Keratinocyte (primary cell): Measurements from ENCODE around the gene CTNNA3.

Source experiments
- EZH2 ChIP-seq: IDR thresholded peaks from one replicate; pipeline ENCODE4 v1.6.1; 2012; ENCODE audit warnings: inconsistent platforms, mild to moderate bottlenecking, low read length, moderate library complexity
- TF ChIP-seq, protein P1 (sequence below), 3 experiments: IDR thresholded peaks in 1 of 3; conservative IDR thresholded peaks in 1 of 3; optimal IDR thresholded peaks in 1 of 3; 2 replicates in 2 of 3; 3 replicates in 1 of 3; pipeline versions ENCODE3 to v1.5.1; 2011; ENCODE audit warnings: low read length in 3 of 3, mild to moderate bottlenecking in 3 of 3, moderate library complexity in 2 of 3, control low read depth in 1 of 3, inconsistent platforms in 1 of 3; ENCODE audit not compliant: insufficient read depth in 2 of 3; ENCODE audit errors: extremely low read depth in 1 of 3

GRCh38 chr10:66737241-66737640 is 958.8 kb downstream of the CTNNA3 start:
- TF ChIP-seq, protein P1, sequence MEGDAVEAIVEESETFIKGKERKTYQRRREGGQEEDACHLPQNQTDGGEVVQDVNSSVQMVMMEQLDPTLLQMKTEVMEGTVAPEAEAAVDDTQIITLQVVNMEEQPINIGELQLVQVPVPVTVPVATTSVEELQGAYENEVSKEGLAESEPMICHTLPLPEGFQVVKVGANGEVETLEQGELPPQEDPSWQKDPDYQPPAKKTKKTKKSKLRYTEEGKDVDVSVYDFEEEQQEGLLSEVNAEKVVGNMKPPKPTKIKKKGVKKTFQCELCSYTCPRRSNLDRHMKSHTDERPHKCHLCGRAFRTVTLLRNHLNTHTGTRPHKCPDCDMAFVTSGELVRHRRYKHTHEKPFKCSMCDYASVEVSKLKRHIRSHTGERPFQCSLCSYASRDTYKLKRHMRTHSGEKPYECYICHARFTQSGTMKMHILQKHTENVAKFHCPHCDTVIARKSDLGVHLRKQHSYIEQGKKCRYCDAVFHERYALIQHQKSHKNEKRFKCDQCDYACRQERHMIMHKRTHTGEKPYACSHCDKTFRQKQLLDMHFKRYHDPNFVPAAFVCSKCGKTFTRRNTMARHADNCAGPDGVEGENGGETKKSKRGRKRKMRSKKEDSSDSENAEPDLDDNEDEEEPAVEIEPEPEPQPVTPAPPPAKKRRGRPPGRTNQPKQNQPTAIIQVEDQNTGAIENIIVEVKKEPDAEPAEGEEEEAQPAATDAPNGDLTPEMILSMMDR (optimal IDR thresholded peaks at IDR 0.05 in 1 of 3, IDR thresholded peaks at IDR 0.05 in 1 of 3, conservative IDR thresholded peaks at IDR 0.05 in 1 of 3; ENCODE audit: extremely low read depth in 1 of 3, insufficient read depth in 2 of 3, low read length in 3 of 3) = no peak
- TF ChIP-seq EZH2 = no peak
